ENCODE data around the gene ANKRD16. TPM values are rescaled to one million over a fixed set of nuclear protein-coding genes. Genes with fewer than 3 reads are reported as not detected.

Gene ANKRD16
- total RNA-seq, 1 experiment from 2014 or later = 4.9 TPM

- no peaks in the 10 kb centered on the region for H3K9me2 ChIP-seq (replicated peaks; ENCODE audit: low read length)
- TF ChIP-seq EZH2phosphoT487 (IDR thresholded peaks at IDR 0.05; ENCODE audit: borderline replicate concordance, low read length) (no peak), EZH2 (IDR thresholded peaks at IDR 0.05; ENCODE audit: low read length, unreplicated experiment) (no peak), CTCF (conservative IDR thresholded peaks at IDR 0.05; ENCODE audit: low read depth, low read length) (no peak)
- BruUV-seq (replicated peaks) = no TSS peak
- DNase-seq (no peak), ATAC-seq (no peak)
- intact Hi-C loops (cut with micrococcal nuclease) = no loop called here
- H3K79me2 ChIP-seq (ENCODE audit: low read length) = no peaks in the 10 kb centered on the region
- H3K9ac ChIP-seq (ENCODE audit: low read length) = no peak overlapping the region
- no peaks in the 10 kb centered on the region for H3F3A ChIP-seq (ENCODE audit: low read length, unreplicated experiment)
- H3K4me1 ChIP-seq (ENCODE audit: insufficient read depth, low read length) = no peaks in the 10 kb centered on the region
- H3K27me3 ChIP-seq (ENCODE audit: low read length) = no peaks in the 10 kb centered on the region
- H2AFZ ChIP-seq (ENCODE audit: low read length) = no peak overlapping the region
- ChIA-PET CTCF (interaction anchor here (0.6 kb wide), 1 partner anchor 170 kb away, joined by 3 read pairs; no protein-coding TSS in a partner anchor), POLR2A (ENCODE audit: unreplicated experiment) (no interaction called here)
- no peak overlapping the region for H3K4me3 ChIP-seq (ENCODE audit: low read length)
- no peak overlapping the region for H3K27ac ChIP-seq (ENCODE audit: low read length)
- no peaks in the 10 kb centered on the region for H3K9me3 ChIP-seq (ENCODE audit: low read length)
- H4K20me1 ChIP-seq (ENCODE audit: low read length) = no peaks in the 10 kb centered on the region
- H3K36me3 ChIP-seq (ENCODE audit: low read depth, low read length) = no peaks in the 10 kb centered on the region
- H3K4me2 ChIP-seq (ENCODE audit: low read length) = no peak overlapping the region
Measured at GRCh38 chr10:5937016-5937415, 47.3 kb upstream of the ANKRD16 start.

GRCh38 chr10:5935628-5936027 lies 45.9 kb upstream of the ANKRD16 start:
- no peak overlapping the region for H3K27ac ChIP-seq (ENCODE audit: low read length)
- no peaks in the 10 kb centered on the region for H3F3A ChIP-seq (ENCODE audit: low read length, unreplicated experiment)
- CTCF ChIA-PET = interaction anchor here (0.5 kb wide), 1 partner anchor 74 kb away, joined by 3 read pairs; no protein-coding TSS in a partner anchor
- no peaks in the 10 kb centered on the region for H3K9me3 ChIP-seq (ENCODE audit: low read length)
- BruUV-seq (replicated peaks) = no TSS peak
- no peak overlapping the region for H2AFZ ChIP-seq (ENCODE audit: low read length)
- TF ChIP-seq EZH2phosphoT487 (IDR thresholded peaks at IDR 0.05; ENCODE audit: borderline replicate concordance, low read length) (no peak), EZH2 (IDR thresholded peaks at IDR 0.05; ENCODE audit: low read length, unreplicated experiment) (no peak), CTCF (conservative IDR thresholded peaks at IDR 0.05; ENCODE audit: low read depth, low read length) (no peak)
- H3K4me2 ChIP-seq (ENCODE audit: low read length) = no peak overlapping the region
- no peak for ATAC-seq
- DNase-seq = no peak
- H3K36me3 ChIP-seq (ENCODE audit: low read depth, low read length) = no peaks in the 10 kb centered on the region
- no peaks in the 10 kb centered on the region for H3K9me2 ChIP-seq (replicated peaks; ENCODE audit: low read length)
- H3K4me1 ChIP-seq (ENCODE audit: insufficient read depth, low read length) = no peaks in the 10 kb centered on the region
- H3K4me3 ChIP-seq (ENCODE audit: low read length) = no peak overlapping the region
- no peaks in the 10 kb centered on the region for H4K20me1 ChIP-seq (ENCODE audit: low read length)
- no peak overlapping the region for H3K9ac ChIP-seq (ENCODE audit: low read length)
- intact Hi-C loops (cut with micrococcal nuclease) = no loop called here
- no peaks in the 10 kb centered on the region for H3K79me2 ChIP-seq (ENCODE audit: low read length)
- POLR2A ChIA-PET (ENCODE audit: unreplicated experiment) = no interaction called here
- H3K27me3 ChIP-seq (ENCODE audit: low read length) = no peaks in the 10 kb centered on the region

- no peak for TF ChIP-seq CTCF (conservative IDR thresholded peaks at IDR 0.05; ENCODE audit: low read depth, low read length)
- TF ChIP-seq EZH2phosphoT487 (IDR thresholded peaks at IDR 0.05; ENCODE audit: borderline replicate concordance, low read length) = no peak
- TF ChIP-seq EZH2 (IDR thresholded peaks at IDR 0.05; ENCODE audit: low read length, unreplicated experiment) = no peak
- H3K4me3 ChIP-seq (ENCODE audit: low read length) = no peak overlapping the region
- intact Hi-C loops (cut with micrococcal nuclease) = no loop called here
- H3F3A ChIP-seq (ENCODE audit: low read length, unreplicated experiment) = no peaks in the 10 kb centered on the region
- H4K20me1 ChIP-seq (ENCODE audit: low read length) = no peaks in the 10 kb centered on the region
- no peak overlapping the region for H3K4me2 ChIP-seq (ENCODE audit: low read length)
- H3K27me3 ChIP-seq (ENCODE audit: low read length) = no peaks in the 10 kb centered on the region
- no TSS peak for BruUV-seq (replicated peaks)
- H3K9ac ChIP-seq (ENCODE audit: low read length) = no peak overlapping the region
- no peaks in the 10 kb centered on the region for H3K9me2 ChIP-seq (replicated peaks; ENCODE audit: low read length)
- no peak overlapping the region for H3K27ac ChIP-seq (ENCODE audit: low read length)
- DNase-seq (no peak), ATAC-seq (no peak)
- ChIA-PET CTCF (no interaction called here), POLR2A (ENCODE audit: unreplicated experiment) (no interaction called here)
- H3K36me3 ChIP-seq (ENCODE audit: low read depth, low read length) = no peaks in the 10 kb centered on the region
- H3K9me3 ChIP-seq (ENCODE audit: low read length) = no peaks in the 10 kb centered on the region
- H3K79me2 ChIP-seq (ENCODE audit: low read length) = no peaks in the 10 kb centered on the region
- H2AFZ ChIP-seq (ENCODE audit: low read length) = no peak overlapping the region
- no peaks in the 10 kb centered on the region for H3K4me1 ChIP-seq (ENCODE audit: insufficient read depth, low read length)
Measured at GRCh38 chr10:5933909-5934546, 44.3 kb upstream of the ANKRD16 start.

Measured in PC-3 (cell line).